ENCODE results near the gene KIF2A.

DNA sequence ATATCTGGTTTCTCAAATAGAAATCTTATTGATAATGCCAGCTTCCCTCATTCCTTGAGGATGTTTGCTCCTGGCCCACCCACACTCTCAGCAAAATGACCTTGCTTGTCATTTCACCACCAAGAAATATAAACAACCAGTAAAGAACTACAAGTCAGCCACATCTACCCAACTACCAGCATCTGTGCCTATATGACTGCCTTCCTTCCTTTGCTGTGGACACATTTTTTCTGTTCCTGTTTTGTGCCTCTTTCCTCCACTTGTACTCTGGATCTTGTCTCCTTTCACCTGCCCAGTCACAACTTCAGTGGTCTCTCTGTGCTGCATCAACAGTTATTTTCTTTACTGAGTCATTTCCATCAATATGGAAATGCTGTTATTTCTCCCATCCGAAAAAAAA lies 20.3 kb downstream of the KIF2A start:
- TF ChIP-seq, protein P1, sequence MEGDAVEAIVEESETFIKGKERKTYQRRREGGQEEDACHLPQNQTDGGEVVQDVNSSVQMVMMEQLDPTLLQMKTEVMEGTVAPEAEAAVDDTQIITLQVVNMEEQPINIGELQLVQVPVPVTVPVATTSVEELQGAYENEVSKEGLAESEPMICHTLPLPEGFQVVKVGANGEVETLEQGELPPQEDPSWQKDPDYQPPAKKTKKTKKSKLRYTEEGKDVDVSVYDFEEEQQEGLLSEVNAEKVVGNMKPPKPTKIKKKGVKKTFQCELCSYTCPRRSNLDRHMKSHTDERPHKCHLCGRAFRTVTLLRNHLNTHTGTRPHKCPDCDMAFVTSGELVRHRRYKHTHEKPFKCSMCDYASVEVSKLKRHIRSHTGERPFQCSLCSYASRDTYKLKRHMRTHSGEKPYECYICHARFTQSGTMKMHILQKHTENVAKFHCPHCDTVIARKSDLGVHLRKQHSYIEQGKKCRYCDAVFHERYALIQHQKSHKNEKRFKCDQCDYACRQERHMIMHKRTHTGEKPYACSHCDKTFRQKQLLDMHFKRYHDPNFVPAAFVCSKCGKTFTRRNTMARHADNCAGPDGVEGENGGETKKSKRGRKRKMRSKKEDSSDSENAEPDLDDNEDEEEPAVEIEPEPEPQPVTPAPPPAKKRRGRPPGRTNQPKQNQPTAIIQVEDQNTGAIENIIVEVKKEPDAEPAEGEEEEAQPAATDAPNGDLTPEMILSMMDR (IDR thresholded peaks at IDR 0.05; ENCODE audit: low read length) = no peak
- no peak for TF ChIP-seq EZH2 (IDR thresholded peaks at IDR 0.05; ENCODE audit: borderline replicate concordance, low read length)

All from OCI-LY1 (cell line).